Skeletal muscle tissue (tissue), 4 donors: ENCODE results near the gene RTN4RL1. TPM values are rescaled to one million over a fixed set of nuclear protein-coding genes. Genes with fewer than 3 reads are reported as not detected.

Experiments
- H3K27ac ChIP-seq: one replicate; pipeline ENCODE4 v1.7.0; 2013; ENCODE audit warnings: mild to moderate bottlenecking, low read depth, low read length, inconsistent platforms
- H3K27me3 ChIP-seq, 3 donors: one replicate each; pipeline ENCODE4 v1.7.0; 2013; ENCODE audit warnings: low read length in 3 of 3; ENCODE audit not compliant: control insufficient read depth in 3 of 3, insufficient read depth in 3 of 3
- H3K36me3 ChIP-seq, 3 donors: one replicate each; pipeline ENCODE4 v1.7.0; 2013; ENCODE audit warnings: low read length in 3 of 3; ENCODE audit not compliant: control insufficient read depth in 3 of 3, insufficient read depth in 3 of 3
- H3K4me1 ChIP-seq, 3 donors: one replicate each; pipeline ENCODE4 v1.7.0; 2013; ENCODE audit warnings: low read length in 3 of 3, mild to moderate bottlenecking in 3 of 3; ENCODE audit not compliant: control insufficient read depth in 3 of 3, insufficient read depth in 3 of 3
- H3K4me3 ChIP-seq, 3 donors: one replicate each; pipeline ENCODE4 v1.7.0; 2013; ENCODE audit warnings: low read length in 3 of 3
- H3K9ac ChIP-seq, 3 donors: one replicate each; pipeline ENCODE4 v1.7.0; 2013; ENCODE audit warnings: low read length in 3 of 3, mild to moderate bottlenecking in 3 of 3, moderate library complexity in 2 of 3, low read depth in 1 of 3
- H3K9me3 ChIP-seq, 3 donors: one replicate each; pipeline ENCODE4 v1.7.0; 2013; ENCODE audit warnings: low read length in 3 of 3; ENCODE audit not compliant: control insufficient read depth in 3 of 3
- total RNA-seq: library from RNA; depleted of rRNA; stranded (reverse); fragments of >200 nt; gene quantifications from one replicate; pipeline ENCODE4 v1.2.3, GENCODE V29; 2014
- donor health status: Osteomylitis.

The RTN4RL1 gene
- total RNA-seq, 1 donor from 2014 or later, result 1.0 TPM

DNA sequence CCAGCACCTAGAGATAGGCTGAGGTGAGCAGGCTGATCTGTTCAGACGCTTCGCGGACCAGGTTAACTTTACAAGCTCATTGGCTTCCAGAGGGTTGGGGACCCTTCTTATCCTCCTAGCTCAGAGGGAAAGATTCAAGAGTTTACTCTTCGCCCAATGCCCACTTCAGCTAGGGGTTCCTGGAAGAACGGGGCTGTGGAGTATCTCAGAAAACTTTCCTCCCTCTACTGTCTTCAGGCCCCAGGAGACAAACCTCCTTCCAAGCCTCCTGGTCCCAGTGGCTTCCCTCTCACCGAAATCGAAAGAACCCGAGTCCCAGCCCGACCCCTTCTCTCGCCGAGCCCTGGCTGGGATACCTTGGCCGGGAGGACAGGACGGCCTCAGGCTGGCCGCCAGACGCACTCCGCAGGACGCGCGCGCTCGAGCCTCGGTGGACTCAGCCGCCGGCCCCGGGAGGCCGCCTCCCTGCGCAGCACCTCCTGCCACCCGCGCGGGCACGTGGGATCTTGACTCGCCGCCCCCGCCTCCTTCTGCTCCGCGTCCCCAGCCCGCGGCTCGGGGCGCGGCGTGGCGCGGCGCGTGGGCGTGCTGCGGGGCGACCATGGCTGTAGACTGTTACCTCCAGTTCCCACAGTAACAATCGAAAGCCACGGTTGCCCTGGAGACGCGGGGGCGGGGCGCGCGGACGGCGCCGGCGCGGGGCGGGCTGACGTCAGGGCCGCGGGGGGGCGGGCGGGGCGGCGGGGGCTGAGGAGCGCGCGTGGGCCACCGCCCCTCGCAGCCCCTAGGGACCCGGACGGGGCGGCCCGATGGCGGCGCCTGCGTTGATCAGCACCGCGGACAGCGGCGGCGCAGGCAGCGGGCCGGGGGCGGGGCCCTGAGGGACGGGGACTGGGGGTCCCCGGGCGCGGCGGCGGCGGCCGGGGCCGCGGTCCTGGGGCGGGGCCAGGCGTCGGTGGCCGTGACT, 24.5 kb upstream of the RTN4RL1 start:
- Histone ChIP-seq H3K27me3 (peaks cover 0 to 32% (median 11%) of the 10 kb centered on the region in 3 donors), H3K9ac (peak overlapping the region; percentile 12 to 66 (median 48)), H3K4me1 (peaks cover 18 to 23% (median 20%) of the 10 kb centered on the region in 3 donors), H3K9me3 (no peaks in the 10 kb centered on the region), H3K27ac (peak overlapping the region; percentile 51), H3K4me3 (peak overlapping the region; percentile 65 to 85 (median 76)), H3K36me3 (no peaks in the 10 kb centered on the region)

DNA sequence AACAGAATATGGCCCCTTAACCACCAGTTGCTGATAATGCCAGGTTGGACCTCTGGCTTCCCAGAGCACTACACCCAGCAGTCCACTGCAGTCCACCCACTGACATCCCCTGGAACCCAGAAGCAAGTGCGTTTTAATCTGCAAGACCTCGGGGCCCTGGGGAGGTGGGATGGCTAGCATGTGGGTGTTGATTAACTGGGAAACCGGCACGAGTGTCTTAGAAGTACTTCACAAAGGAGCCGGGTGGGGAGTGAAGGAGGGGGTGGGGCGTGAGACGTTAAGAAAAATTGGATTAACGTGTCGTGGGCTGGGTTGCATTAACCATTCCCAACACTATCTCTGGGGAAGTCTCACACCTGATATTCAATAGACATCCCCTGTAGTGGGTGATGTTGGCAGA, 23.7 kb upstream of the RTN4RL1 start:
- H3K4me1 ChIP-seq, result peaks cover 11 to 17% (median 17%) of the 10 kb centered on the region in 3 donors
- H3K36me3 ChIP-seq, result peaks cover 0 to 4% (median 3%) of the 10 kb centered on the region in 3 donors
- no peaks in the 10 kb centered on the region for H3K9me3 ChIP-seq
- no peak overlapping the region for H3K27ac ChIP-seq
- H3K27me3 ChIP-seq, result peaks cover 0 to 24% (median 9%) of the 10 kb centered on the region in 3 donors
- peak overlapping the region in 1 of 3 donors; percentile 65 for H3K4me3 ChIP-seq
- peak overlapping the region in 2 of 3 donors; percentile 48 to 66 for H3K9ac ChIP-seq

DNA sequence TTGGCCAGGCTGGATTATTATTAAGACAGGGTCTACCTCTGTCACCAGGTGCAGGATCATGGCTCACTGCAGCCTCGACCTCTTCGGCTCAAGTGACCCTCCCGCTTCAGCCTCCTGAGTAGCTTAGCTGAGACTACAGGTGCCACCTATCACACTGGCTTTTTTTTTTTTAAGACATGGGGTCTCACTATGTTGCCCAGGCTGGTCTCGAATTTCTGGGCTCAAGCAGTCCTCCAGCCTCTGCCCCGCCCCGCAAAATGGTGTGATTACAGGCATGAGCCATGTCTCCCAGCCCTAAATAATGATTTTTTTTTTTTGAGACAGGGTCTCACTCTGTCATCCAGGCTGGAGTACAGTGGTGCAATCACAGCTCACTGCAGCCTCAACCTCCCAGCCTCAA, 22.5 kb upstream of the RTN4RL1 start:
- Histone ChIP-seq H3K9me3 (no peaks in the 10 kb centered on the region), H3K27me3 (peaks cover 0 to 19% (median 9%) of the 10 kb centered on the region in 3 donors), H3K36me3 (peaks cover 11 to 14% (median 12%) of the 10 kb centered on the region in 3 donors), H3K27ac (no peak overlapping the region), H3K4me3 (no peak overlapping the region), H3K4me1 (peaks cover 21 to 29% (median 24%) of the 10 kb centered on the region in 3 donors), H3K9ac (no peak overlapping the region)

DNA sequence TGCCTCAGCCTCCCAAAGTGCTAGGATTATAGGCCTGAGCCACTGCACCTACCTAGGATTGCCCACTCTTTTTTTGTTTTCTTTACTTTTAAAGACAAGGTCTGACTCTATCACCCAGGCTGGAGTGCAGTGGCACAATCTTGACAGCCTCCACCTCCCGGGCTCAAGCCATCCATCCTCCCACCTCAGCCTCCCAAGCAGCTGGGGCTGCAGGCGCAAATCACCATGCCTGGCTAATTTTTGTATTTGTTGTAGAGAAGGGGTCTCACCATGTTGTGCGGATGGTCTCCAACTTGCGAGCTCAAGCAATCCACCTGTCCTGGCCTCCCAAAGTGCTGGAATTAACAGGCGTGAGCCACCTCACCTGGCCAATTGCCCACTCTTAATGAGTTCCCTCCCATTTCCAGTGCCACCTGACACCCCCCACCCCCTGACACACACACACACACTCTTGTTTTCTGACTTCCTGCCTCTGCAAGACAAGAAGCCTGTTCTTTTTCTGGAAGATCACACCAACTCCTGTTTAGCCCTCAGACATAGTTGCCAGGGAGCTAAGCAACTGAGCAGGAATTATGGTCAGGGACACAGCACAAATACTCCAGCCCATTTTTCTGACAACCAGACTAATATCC, 19.2 kb upstream of the RTN4RL1 start:
- no peaks in the 10 kb centered on the region for H3K9me3 ChIP-seq
- H3K4me1 ChIP-seq, result peaks cover 24 to 43% (median 30%) of the 10 kb centered on the region in 3 donors
- no peak overlapping the region for H3K4me3 ChIP-seq
- H3K9ac ChIP-seq, result no peak overlapping the region
- no peak overlapping the region for H3K27ac ChIP-seq
- peaks cover 0 to 8% (median 0%) of the 10 kb centered on the region in 3 donors for H3K27me3 ChIP-seq
- peaks cover 23 to 27% (median 25%) of the 10 kb centered on the region in 3 donors for H3K36me3 ChIP-seq

DNA sequence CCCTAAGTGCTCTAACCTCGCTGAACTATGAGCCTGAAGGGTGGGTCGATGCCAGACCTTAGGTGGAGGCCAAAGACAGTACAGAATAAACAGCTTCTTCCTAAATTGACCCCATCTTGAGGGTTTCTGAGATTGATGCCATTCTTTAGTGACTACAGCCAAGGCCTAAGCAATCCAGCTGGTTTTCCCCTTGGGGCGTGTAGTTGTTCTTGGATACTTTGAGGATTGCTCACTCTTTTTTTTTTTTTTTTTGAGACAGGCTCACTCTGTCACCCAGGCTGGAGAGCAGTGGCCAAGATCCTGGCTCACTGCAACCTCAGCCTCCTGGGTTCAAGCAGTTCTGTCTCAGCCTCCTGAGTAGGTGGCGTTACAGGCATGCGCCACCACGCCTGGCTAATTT, 18.7 kb upstream of the RTN4RL1 start:
- peaks cover 24 to 28% (median 26%) of the 10 kb centered on the region in 3 donors for H3K36me3 ChIP-seq
- H3K9ac ChIP-seq, result no peak overlapping the region

DNA sequence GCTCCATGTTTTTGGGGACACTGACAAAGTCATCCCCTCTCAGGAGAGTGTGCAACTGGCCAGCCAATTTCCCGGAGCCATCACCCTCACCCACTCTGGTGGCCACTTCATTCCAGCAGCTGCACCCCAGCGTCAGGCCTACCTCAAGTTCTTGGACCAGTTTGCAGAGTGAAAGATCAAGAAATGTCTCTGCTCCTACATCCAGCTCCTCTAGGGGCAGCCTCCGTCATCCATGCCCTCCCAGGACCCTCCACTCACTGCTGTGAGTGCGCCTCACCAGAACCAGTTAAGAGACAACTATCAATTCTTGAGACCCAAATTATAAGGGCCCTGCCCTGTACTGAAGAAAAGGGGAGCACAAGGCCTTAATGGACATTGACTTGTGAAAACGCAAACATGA, 17.8 kb upstream of the RTN4RL1 start:
- H3K27me3 ChIP-seq, result no peaks in the 10 kb centered on the region
- H3K9ac ChIP-seq, result peak overlapping the region; percentile 85 to 89 (median 87)
- peaks cover 32 to 34% (median 32%) of the 10 kb centered on the region in 3 donors for H3K36me3 ChIP-seq
- H3K27ac ChIP-seq, result peak overlapping the region; percentile 86
- H3K9me3 ChIP-seq, result no peaks in the 10 kb centered on the region
- H3K4me1 ChIP-seq, result peaks cover 17 to 35% (median 24%) of the 10 kb centered on the region in 3 donors
- peak overlapping the region; percentile 83 to 92 (median 90) for H3K4me3 ChIP-seq

More for the DNA sequence above, 18.7 kb upstream of the RTN4RL1 start:
- Histone ChIP-seq H3K27ac (no peak overlapping the region), H3K27me3 (peaks cover 0 to 3% (median 0%) of the 10 kb centered on the region in 3 donors), H3K4me1 (peaks cover 20 to 37% (median 26%) of the 10 kb centered on the region in 3 donors), H3K4me3 (no peak overlapping the region), H3K9me3 (no peaks in the 10 kb centered on the region)

DNA sequence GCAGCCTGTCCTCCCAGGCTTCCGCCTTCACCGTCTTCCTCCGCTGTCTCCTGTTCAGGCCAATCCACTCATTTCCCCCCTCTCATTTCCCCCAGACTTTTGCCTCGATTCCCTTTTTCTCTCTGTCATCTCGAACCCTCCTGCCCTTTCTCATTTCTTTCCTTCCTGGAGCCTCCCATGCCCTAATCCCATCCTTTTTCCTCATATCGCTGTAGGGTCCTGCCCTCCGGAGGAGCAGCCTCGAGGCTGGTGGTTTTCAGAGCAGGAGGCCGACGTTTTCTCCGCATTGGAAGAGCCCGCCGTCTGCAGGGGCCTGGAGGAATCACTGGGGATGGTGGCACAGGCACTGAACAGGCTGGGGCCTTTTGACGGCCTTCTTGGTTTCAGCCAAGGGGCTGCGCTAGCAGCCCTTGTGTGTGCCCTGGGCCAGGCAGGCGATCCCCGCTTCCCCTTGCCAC, 17.3 kb upstream of the RTN4RL1 start:
- Histone ChIP-seq H3K36me3 (peaks cover 36 to 37% (median 37%) of the 10 kb centered on the region in 3 donors), H3K27me3 (no peaks in the 10 kb centered on the region), H3K4me1 (peaks cover 17 to 35% (median 24%) of the 10 kb centered on the region in 3 donors), H3K9ac (peak overlapping the region; percentile 85 to 89 (median 87)), H3K27ac (peak overlapping the region; percentile 86), H3K9me3 (no peaks in the 10 kb centered on the region), H3K4me3 (peak overlapping the region; percentile 83 to 92 (median 90))

DNA sequence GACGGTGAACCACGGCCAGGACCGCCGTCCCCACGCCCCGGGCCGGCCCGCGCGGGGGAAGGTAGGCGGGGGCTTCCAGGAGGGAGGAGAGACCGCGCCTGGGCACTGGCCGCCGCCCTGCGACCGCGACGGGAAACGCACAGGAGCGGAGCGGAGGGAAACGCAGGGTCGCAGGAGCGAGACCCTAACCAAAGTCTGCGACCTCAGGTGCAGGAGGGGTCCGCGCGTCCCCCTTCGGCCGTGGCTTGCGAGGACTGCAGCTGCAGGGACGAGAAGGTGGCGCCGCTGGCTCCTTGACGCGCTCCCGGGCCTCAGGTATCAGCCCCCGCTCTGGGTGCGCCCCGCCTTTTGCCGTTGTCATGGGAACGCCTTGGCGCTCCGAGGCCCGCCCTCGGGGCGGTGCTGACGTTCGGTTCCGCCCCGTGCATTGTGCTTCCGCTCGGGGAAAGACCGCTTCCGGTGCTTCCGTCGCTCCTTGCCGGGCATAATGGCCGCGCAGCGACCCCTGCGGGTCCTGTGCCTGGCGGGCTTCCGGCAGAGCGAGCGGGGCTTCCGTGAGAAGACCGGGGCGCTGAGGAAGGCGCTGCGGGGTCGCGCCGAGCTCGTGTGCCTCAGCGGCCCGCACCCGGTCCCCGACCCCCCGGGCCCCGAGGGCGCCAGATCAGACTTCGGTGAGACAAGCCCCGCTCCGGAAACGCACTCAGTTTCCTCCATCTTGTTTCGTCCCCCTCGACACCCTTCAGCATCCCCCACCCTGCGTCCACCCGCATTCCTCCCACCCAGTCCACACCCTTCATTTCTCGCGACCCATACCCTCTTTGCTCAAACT, 16.6 kb upstream of the RTN4RL1 start, which contains the start of gene OVCA2:
TSS of gene OVCA2 (plus strand) at position 462 of the 829 bp plus-strand sequence. CDS start at position 488, 26 bp downstream.
- Histone ChIP-seq H3K9ac (peak within 1 kb of the TSS; percentile 85 to 89 (median 87)), H3K9me3 (no peaks in the 10 kb centered on the region), H3K27ac (peak within 1 kb of the TSS; percentile 86), H3K4me1 (peaks cover 17 to 35% (median 24%) of the 10 kb centered on the region in 3 donors), H3K27me3 (no peaks in the 10 kb centered on the region), H3K4me3 (peak within 1 kb of the TSS; percentile 83 to 92 (median 90)), H3K36me3 (peaks cover 42 to 44% (median 42%) of the 10 kb centered on the region in 3 donors)
